ENCODE data around the gene SELENOH. TPM values are rescaled to one million over a fixed set of nuclear protein-coding genes. Genes with fewer than 3 reads are reported as not detected.

Gene SELENOH
- total RNA-seq, 2 experiments from 2014 or later = 255 to 290 TPM

GRCh38 chr11:57728829-57729228, 12.5 kb upstream of the SELENOH start:
- H3K36me3 Mint-ChIP-seq = peaks cover 5% of the 10 kb centered on the region
- no peaks in the 10 kb centered on the region for H3K27me3 Mint-ChIP-seq
- peaks cover 14% of the 10 kb centered on the region for H3K4me1 Mint-ChIP-seq
- no peaks in the 10 kb centered on the region for H3K9me3 Mint-ChIP-seq
- no peak for DNase-seq
- no peak overlapping the region for H3K4me3 Mint-ChIP-seq
- H3K27ac Mint-ChIP-seq = no peak overlapping the region

GRCh38 chr11:57729479-57729878, 11.8 kb upstream of the SELENOH start:
- no peaks in the 10 kb centered on the region for H3K27me3 Mint-ChIP-seq
- H3K27ac Mint-ChIP-seq = no peak overlapping the region
- H3K4me3 Mint-ChIP-seq = no peak overlapping the region
- peaks cover 14% of the 10 kb centered on the region for H3K4me1 Mint-ChIP-seq
- H3K9me3 Mint-ChIP-seq = no peaks in the 10 kb centered on the region
- H3K36me3 Mint-ChIP-seq = peaks cover 8% of the 10 kb centered on the region
- no peak for DNase-seq

- Mint-ChIP-seq H3K27ac (no peak overlapping the region), H3K27me3 (no peaks in the 10 kb centered on the region), H3K4me3 (no peak overlapping the region), H3K9me3 (no peaks in the 10 kb centered on the region), H3K4me1 (peaks cover 16% of the 10 kb centered on the region), H3K36me3 (peaks cover 8% of the 10 kb centered on the region)
- DNase-seq = no peak
Measured at GRCh38 chr11:57732661-57733060, 8.6 kb upstream of the SELENOH start.

GRCh38 chr11:57735619-57736298, 5.5 kb upstream of the SELENOH start:
- no peak for DNase-seq
- H3K27ac Mint-ChIP-seq = peak overlapping the region; percentile 48
- H3K4me3 Mint-ChIP-seq = no peak overlapping the region
- no peaks in the 10 kb centered on the region for H3K27me3 Mint-ChIP-seq
- no peaks in the 10 kb centered on the region for H3K9me3 Mint-ChIP-seq
- peaks cover 9% of the 10 kb centered on the region for H3K36me3 Mint-ChIP-seq
- peaks cover 8% of the 10 kb centered on the region for H3K4me1 Mint-ChIP-seq

DNA sequence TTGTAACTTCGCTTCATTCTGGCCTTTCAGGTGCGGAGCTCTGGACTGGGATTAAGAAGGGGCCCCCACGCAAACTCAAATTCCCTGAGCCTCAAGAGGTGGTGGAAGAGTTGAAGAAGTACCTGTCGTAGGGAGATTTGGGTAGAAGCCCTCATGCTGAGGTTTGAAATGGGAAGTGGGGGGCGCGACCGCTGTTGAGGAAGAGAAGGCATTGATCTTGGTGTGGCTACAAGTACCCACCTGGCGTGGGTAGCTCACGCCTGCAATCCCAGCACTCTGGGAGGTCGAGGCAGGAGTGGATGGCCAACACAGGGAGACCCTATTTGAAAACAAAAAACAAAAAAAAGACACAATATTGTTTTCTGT, 779 bp downstream of the SELENOH start:
- peaks cover 40% of the 10 kb centered on the region for H3K4me1 Mint-ChIP-seq
- no peaks in the 10 kb centered on the region for H3K27me3 Mint-ChIP-seq
- H3K4me3 Mint-ChIP-seq = peak overlapping the region; percentile 99
- peak overlapping the region; percentile 99 for H3K27ac Mint-ChIP-seq
- no peak for DNase-seq
- H3K36me3 Mint-ChIP-seq = peaks cover 52% of the 10 kb centered on the region
- H3K9me3 Mint-ChIP-seq = no peaks in the 10 kb centered on the region

GRCh38 chr11:57744357-57744756, 3.1 kb downstream of the SELENOH start:
- Mint-ChIP-seq H3K27me3 (no peaks in the 10 kb centered on the region), H3K36me3 (peaks cover 59% of the 10 kb centered on the region)

GRCh38 chr11:57745206-57745605, 3.9 kb downstream of the SELENOH start:
- Mint-ChIP-seq H3K36me3 (peaks cover 55% of the 10 kb centered on the region), H3K4me3 (no peak overlapping the region), H3K4me1 (peaks cover 45% of the 10 kb centered on the region), H3K27me3 (no peaks in the 10 kb centered on the region), H3K9me3 (no peaks in the 10 kb centered on the region), H3K27ac (peak overlapping the region; percentile 68)
- no peak for DNase-seq

More at GRCh38 chr11:57744357-57744756, 3.1 kb downstream of the SELENOH start:
- no peak for DNase-seq
- peaks cover 47% of the 10 kb centered on the region for H3K4me1 Mint-ChIP-seq
- H3K4me3 Mint-ChIP-seq = no peak overlapping the region
- peak overlapping the region; percentile 68 for H3K27ac Mint-ChIP-seq
- H3K9me3 Mint-ChIP-seq = no peaks in the 10 kb centered on the region

DNA sequence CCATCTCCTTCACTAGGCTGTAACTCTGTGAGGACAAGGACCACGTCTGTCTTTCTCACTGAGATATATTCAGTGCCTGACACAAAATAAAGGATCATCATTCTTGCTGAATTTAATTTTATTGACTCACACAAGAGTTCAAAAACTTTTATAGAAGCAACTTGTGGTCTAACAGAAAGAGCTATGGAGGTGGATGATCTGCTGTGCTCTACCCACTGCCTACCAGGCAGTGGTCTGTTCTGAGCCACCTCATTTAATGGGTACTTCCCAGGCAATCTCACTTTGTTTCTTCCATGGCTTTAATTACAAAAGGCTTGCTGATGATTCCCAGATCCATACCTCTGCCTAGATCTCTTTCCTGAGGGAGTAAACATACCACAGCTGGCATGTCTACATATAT, 5.6 kb downstream of the SELENOH start:
- peaks cover 44% of the 10 kb centered on the region for H3K36me3 Mint-ChIP-seq
- H3K4me1 Mint-ChIP-seq = peaks cover 44% of the 10 kb centered on the region
- H3K27ac Mint-ChIP-seq = peak overlapping the region; percentile 76
- DNase-seq = no peak
- H3K4me3 Mint-ChIP-seq = no peak overlapping the region
- H3K9me3 Mint-ChIP-seq = no peaks in the 10 kb centered on the region
- H3K27me3 Mint-ChIP-seq = no peaks in the 10 kb centered on the region

- Mint-ChIP-seq H3K4me1 (peaks cover 17% of the 10 kb centered on the region), H3K4me3 (no peak overlapping the region), H3K36me3 (peaks cover 11% of the 10 kb centered on the region), H3K27me3 (no peaks in the 10 kb centered on the region), H3K9me3 (no peaks in the 10 kb centered on the region), H3K27ac (peak overlapping the region; percentile 35)
- no peak for DNase-seq
Measured at GRCh38 chr11:57751176-57751575, 9.9 kb downstream of the SELENOH start.

DNA sequence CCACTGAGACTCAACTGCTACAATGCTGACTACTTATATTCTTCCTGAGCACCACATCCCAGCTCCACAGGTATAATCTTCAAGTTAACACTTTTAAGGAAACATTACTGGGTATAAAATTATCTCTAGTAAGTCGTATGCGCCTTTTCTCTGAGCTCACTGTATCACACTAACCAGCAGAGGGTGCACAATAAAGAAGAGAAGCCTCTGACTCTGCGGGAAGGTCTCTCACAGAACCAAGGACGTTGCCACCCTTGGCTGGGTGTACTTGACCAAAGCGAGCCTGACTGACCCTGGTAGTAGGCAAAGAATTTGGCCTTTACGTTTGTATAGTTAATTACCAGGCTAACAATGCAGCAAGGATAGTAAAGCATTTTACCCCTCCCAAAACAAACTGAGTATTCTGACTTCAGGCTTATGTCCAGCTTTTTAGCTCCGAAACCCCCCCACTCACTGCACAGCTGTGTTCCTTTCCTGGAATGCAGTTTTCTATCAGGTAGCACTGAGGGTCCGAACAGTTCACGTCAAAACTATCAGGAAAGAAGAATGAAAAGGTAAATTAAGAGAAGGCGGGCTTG, 10.5 kb downstream of the SELENOH start, which contains the start of gene BTBD18:
TSS of gene BTBD18 (minus strand) at position 144 of the 578 bp plus-strand sequence. CDS start 631 bp downstream, outside the sequence.
- H3K27me3 Mint-ChIP-seq = no peaks in the 10 kb centered on the region
- H3K4me1 Mint-ChIP-seq = peaks cover 14% of the 10 kb centered on the region
- DNase-seq = no peak
- H3K4me3 Mint-ChIP-seq = no peak within 1 kb of the TSS
- H3K36me3 Mint-ChIP-seq = peaks cover 7% of the 10 kb centered on the region
- H3K27ac Mint-ChIP-seq = peak within 1 kb of the TSS; percentile 65
- no peaks in the 10 kb centered on the region for H3K9me3 Mint-ChIP-seq

- Mint-ChIP-seq H3K4me3 (no peak overlapping the region), H3K27ac (no peak overlapping the region), H3K9me3 (no peaks in the 10 kb centered on the region), H3K36me3 (peaks cover 3% of the 10 kb centered on the region), H3K27me3 (no peaks in the 10 kb centered on the region), H3K4me1 (peaks cover 9% of the 10 kb centered on the region)
- no peak for DNase-seq
Measured at GRCh38 chr11:57752954-57753353, 11.7 kb downstream of the SELENOH start.

DNA sequence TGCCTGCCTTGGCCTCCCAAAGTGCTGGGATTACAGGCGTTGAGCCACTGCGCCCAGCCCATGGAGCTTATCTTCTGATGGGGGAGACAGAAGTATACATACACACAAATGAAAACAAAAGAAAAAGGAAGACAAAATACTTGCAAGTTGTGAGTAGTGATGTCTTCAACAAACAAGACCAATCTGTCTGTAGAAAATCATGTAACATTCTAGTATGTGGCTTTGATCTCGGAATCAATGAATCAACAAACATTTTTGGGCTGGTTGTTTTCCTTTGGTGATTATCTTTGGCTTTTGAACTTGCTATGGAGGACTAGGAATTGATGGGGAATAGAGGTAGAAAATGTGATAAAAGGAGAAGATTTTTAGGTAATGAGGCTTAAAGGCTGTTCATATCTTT, 16.9 kb downstream of the SELENOH start:
- H3K36me3 Mint-ChIP-seq = peaks cover 4% of the 10 kb centered on the region
- H3K27ac Mint-ChIP-seq = peak overlapping the region; percentile 4
- H3K4me3 Mint-ChIP-seq = no peak overlapping the region
- no peaks in the 10 kb centered on the region for H3K27me3 Mint-ChIP-seq
- H3K4me1 Mint-ChIP-seq = peaks cover 13% of the 10 kb centered on the region
- DNase-seq = no peak
- H3K9me3 Mint-ChIP-seq = no peaks in the 10 kb centered on the region

DNA sequence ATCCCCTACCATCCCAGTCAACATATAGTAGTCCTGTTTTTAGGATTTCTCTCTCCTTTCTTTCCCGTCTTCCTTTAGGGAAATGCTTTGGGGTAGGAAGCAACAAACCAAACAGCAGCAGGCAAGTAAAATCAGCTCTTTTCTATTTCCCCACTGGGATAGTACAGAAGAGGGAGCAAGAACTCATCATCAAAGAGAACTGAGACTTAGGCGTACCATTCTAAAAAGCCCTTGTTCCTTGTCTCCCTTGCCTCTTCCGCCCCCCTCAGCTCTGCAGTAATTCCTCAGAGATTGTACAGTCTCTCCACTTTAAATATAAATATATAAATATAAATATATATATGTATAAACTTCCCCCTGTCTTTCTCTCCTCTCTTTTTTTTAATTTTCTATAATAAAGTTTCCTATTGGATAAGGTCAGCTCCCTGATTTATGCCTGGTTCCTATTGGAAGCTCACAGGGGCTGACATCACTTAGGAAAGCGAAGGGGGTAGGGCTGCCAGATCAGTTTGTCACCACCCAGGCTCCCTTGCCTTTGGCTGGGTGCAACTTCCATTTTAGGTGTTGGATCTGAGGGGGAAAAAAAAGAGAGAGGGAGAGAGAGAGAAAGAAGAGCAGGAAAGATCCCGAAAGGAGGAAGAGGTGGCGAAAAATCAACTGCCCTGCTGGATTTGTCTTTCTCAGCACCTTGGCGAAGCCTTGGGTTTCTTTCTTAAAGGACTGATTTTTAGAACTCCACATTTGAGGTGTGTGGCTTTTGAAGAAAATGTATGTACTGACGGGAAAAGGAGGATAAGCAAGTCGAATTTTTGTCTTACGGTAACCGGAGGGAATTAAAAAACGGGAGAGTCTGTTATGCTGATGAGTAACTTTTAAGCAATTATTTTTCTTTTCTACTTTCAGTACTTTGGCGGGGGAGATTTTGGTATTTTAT, 20.3 kb downstream of the SELENOH start, which contains the start of gene CTNND1:
TSS of gene CTNND1 (plus strand) at position 502 of the 934 bp plus-strand sequence. CDS start 29,677 bp downstream, outside the sequence.
- H3K36me3 Mint-ChIP-seq = peaks cover 4% of the 10 kb centered on the region
- H3K4me1 Mint-ChIP-seq = peaks cover 25% of the 10 kb centered on the region
- no peak for DNase-seq
- H3K27me3 Mint-ChIP-seq = no peaks in the 10 kb centered on the region
- H3K9me3 Mint-ChIP-seq = no peaks in the 10 kb centered on the region
- H3K27ac Mint-ChIP-seq = no peak within 1 kb of the TSS
- peak within 1 kb of the TSS; percentile 81 for H3K4me3 Mint-ChIP-seq

- Mint-ChIP-seq H3K36me3 (peaks cover 4% of the 10 kb centered on the region), H3K4me3 (peak overlapping the region; percentile 81), H3K27me3 (no peaks in the 10 kb centered on the region), H3K9me3 (no peaks in the 10 kb centered on the region), H3K4me1 (peaks cover 25% of the 10 kb centered on the region), H3K27ac (no peak overlapping the region)
- no peak for DNase-seq
Measured at GRCh38 chr11:57762235-57762861, 21.1 kb downstream of the SELENOH start.
